Fibroblast of skin of back (primary cell): ENCODE data around the gene EPO.
A peak's percentile ranks its signal among the peaks of the same experiment; 100 is the strongest.
"Not testable (repeated sequence)": the region's sequence is repeated elsewhere in the genome, so short reads cannot be mapped to it uniquely, and the experiment has no call there.

Source experiments
- DNase-seq: peaks from one replicate; pipeline ENCODE4 v3.0.0-alpha.2; 2013

Gene EPO

GRCh38 chr7:100744605-100745004 lies 24.3 kb downstream of the EPO start:
- DNase-seq: no peak

GRCh38 chr7:100745184-100745583 lies 24.9 kb downstream of the EPO start:
- DNase-seq: peak; percentile 47

- no peak for DNase-seq
These were observed 32.7 kb downstream of the EPO start for GRCh38 chr7:100752994-100753393.

- DNase-seq: no peak
These were observed 33.5 kb downstream of the EPO start for GRCh38 chr7:100753750-100754149.

GRCh38 chr7:100759357-100760171 lies 39.3 kb downstream of the EPO start:
- DNase-seq: no peak

- not testable (repeated sequence) for DNase-seq
These were observed 42.6 kb downstream of the EPO start for GRCh38 chr7:100762841-100763240.

GRCh38 chr7:100763556-100764140 lies 43.4 kb downstream of the EPO start:
- no peak for DNase-seq

- no peak for DNase-seq
These were observed 44.6 kb downstream of the EPO start for GRCh38 chr7:100764841-100765240.

- DNase-seq: no peak
These were observed 45.0 kb downstream of the EPO start for GRCh38 chr7:100765250-100765649.

GRCh38 chr7:100768784-100769183 lies 48.5 kb downstream of the EPO start:
- no peak for DNase-seq
